WI38 (cell line): Measurements from ENCODE around the gene SPI1.

Source experiments
- H3K4me3 ChIP-seq: 2 replicates; pipeline ENCODE4 v1.5.1; 2011; ENCODE audit warnings: low read depth, mild to moderate bottlenecking, control low read depth, low read length
- CTCF ChIP-seq: IDR thresholded peaks from 2 replicates; pipeline ENCODE4 v1.5.1; 2012; ENCODE audit warnings: low read depth, mild to moderate bottlenecking, control low read depth, low read length

Gene SPI1

GRCh38 chr11:47342036-47342803, 36.1 kb downstream of the SPI1 start:
- H3K4me3 ChIP-seq, result no peak overlapping the region
- no peak for TF ChIP-seq CTCF

GRCh38 chr11:47340980-47341775, 37.2 kb downstream of the SPI1 start:
- TF ChIP-seq CTCF, result no peak
- H3K4me3 ChIP-seq, result no peak overlapping the region

- TF ChIP-seq CTCF, result no peak
Observed at GRCh38 chr11:47340010-47340409, 38.3 kb downstream of the SPI1 start.

GRCh38 chr11:47338396-47339241, 39.7 kb downstream of the SPI1 start:
- TF ChIP-seq CTCF, result no peak
- H3K4me3 ChIP-seq, result no peak overlapping the region

More at GRCh38 chr11:47340010-47340409, 38.3 kb downstream of the SPI1 start:
- no peak overlapping the region for H3K4me3 ChIP-seq

DNA sequence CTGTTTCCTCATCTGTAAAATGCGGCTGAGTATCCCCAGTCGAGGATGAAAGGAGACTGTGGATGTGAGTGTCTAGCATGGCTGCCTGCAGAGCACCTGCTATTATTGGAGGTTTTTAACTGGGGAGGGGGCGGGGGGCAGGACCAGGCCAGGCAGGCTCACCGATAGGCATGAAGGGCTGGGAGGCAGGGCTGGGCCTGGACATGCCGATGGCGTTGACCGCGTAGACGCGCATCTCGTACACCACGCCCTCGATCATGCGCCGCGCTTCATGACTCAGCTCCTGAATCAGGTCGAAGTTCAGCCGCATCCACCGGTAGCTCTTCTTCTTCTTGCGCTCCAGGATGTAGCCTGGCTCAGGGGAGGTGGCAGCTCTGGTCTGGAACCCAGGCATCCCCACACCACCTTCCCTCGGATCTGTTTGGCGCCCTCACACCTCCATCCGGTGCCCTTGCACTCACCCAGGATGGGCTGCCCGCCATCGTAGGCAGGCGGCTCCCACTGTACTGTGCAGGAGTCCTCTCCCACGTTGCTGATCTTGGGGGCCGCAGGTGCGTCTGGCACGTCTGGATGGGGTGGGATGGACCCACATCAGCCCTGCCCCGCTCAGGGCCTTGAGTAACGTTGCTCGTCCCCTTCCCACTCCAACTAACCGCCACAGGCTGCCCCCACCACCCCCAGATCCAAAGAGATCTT, 41.0 kb downstream of the SPI1 start:
- TF ChIP-seq CTCF, result no peak
- no peak overlapping the region for H3K4me3 ChIP-seq

DNA sequence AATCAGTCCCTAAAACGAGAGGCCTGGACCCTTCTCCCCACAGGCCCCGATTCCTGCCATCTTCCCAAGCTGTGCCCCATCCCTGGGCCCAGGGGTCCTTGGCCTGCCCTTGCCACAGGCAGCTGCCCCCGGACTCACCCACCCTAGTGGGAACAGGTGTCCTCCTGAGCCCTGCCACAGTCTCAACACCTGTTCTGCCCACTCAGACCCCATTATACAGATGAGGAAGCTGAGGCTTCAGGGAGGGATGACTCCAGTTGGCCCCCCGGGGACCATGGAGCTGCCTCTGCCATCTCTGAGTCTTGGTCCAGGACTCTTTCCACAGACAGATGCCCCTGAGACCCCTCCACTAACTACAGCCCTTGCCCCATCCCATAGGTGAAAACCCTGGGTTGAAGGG, 41.8 kb downstream of the SPI1 start:
- no peak for TF ChIP-seq CTCF
- no peak overlapping the region for H3K4me3 ChIP-seq
